ENCODE measurements around the gene GTF2A2. TPM values are rescaled to one million over a fixed set of nuclear protein-coding genes. Genes with fewer than 3 reads are reported as not detected.

GTF2A2 gene
- total and polyA plus RNA-seq, 4 donors: 11.7 to 101 (median 27.2) TPM

DNA sequence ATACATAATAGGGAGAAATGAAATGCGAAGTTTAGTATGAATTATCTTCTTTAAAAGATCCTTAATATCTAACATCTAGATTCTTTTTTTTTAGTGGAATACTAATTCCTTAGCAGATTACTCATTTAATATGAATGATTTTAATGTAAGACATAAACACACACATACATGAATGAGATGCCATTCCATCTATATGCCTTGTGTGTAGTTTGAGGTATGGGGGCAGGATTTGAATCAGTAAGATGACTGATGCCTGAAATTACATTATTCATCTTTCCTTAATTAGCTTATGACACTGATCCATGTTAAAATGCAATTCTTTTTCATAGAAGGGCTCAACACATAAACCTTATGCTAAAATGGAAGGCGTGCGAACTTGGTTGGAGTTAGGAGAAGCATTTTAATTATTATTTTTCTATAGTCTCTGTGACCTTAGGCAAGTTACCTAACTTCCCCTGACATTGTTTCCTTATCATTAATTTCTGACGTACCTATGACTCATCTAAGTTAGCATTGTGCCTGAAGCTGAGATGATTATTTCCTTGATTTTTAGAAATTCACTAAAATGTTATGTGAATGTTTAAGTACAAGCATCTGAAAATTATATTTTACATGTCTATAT, 42.6 kb upstream of the GTF2A2 start:
- H3K9ac ChIP-seq (ENCODE audit: low read depth in 1 of 2, low read length in 2 of 2): no peak overlapping the region
- no peak for DNase-seq (ENCODE audit: low spot score)
- WGBS: 81% methylated on average over 4 of the region's 4 CpGs

More for the DNA sequence above, 42.6 kb upstream of the GTF2A2 start:
- Histone ChIP-seq H3K4me1 (ENCODE audit: control insufficient read depth in 4 of 4, insufficient read depth in 4 of 4, low read length in 3 of 4) (peaks cover 0 to 4% (median 0%) of the 10 kb centered on the region in 4 donors), H3K9me3 (ENCODE audit: control insufficient read depth in 4 of 4, low read length in 3 of 4) (no peaks in the 10 kb centered on the region), H3K36me3 (ENCODE audit: control insufficient read depth in 4 of 4, insufficient read depth in 3 of 4, low read depth in 1 of 4, low read length in 3 of 4) (no peaks in the 10 kb centered on the region), H3K27ac (ENCODE audit: low read depth in 1 of 2, low read length in 2 of 2) (no peak overlapping the region), H3K27me3 (ENCODE audit: control insufficient read depth in 4 of 4, insufficient read depth in 4 of 4, low read length in 3 of 4) (no peaks in the 10 kb centered on the region), H3K4me3 (ENCODE audit: low read depth in 1 of 3, low read length in 3 of 3) (no peak overlapping the region)
- TF ChIP-seq, protein P1, sequence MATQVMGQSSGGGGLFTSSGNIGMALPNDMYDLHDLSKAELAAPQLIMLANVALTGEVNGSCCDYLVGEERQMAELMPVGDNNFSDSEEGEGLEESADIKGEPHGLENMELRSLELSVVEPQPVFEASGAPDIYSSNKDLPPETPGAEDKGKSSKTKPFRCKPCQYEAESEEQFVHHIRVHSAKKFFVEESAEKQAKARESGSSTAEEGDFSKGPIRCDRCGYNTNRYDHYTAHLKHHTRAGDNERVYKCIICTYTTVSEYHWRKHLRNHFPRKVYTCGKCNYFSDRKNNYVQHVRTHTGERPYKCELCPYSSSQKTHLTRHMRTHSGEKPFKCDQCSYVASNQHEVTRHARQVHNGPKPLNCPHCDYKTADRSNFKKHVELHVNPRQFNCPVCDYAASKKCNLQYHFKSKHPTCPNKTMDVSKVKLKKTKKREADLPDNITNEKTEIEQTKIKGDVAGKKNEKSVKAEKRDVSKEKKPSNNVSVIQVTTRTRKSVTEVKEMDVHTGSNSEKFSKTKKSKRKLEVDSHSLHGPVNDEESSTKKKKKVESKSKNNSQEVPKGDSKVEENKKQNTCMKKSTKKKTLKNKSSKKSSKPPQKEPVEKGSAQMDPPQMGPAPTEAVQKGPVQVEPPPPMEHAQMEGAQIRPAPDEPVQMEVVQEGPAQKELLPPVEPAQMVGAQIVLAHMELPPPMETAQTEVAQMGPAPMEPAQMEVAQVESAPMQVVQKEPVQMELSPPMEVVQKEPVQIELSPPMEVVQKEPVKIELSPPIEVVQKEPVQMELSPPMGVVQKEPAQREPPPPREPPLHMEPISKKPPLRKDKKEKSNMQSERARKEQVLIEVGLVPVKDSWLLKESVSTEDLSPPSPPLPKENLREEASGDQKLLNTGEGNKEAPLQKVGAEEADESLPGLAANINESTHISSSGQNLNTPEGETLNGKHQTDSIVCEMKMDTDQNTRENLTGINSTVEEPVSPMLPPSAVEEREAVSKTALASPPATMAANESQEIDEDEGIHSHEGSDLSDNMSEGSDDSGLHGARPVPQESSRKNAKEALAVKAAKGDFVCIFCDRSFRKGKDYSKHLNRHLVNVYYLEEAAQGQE (IDR thresholded peaks at IDR 0.05): no peak
- TF ChIP-seq RXRA (IDR thresholded peaks at IDR 0.05): no peak
- no peak for TF ChIP-seq FOXA1 (IDR thresholded peaks at IDR 0.05)
- TF ChIP-seq, protein P2, sequence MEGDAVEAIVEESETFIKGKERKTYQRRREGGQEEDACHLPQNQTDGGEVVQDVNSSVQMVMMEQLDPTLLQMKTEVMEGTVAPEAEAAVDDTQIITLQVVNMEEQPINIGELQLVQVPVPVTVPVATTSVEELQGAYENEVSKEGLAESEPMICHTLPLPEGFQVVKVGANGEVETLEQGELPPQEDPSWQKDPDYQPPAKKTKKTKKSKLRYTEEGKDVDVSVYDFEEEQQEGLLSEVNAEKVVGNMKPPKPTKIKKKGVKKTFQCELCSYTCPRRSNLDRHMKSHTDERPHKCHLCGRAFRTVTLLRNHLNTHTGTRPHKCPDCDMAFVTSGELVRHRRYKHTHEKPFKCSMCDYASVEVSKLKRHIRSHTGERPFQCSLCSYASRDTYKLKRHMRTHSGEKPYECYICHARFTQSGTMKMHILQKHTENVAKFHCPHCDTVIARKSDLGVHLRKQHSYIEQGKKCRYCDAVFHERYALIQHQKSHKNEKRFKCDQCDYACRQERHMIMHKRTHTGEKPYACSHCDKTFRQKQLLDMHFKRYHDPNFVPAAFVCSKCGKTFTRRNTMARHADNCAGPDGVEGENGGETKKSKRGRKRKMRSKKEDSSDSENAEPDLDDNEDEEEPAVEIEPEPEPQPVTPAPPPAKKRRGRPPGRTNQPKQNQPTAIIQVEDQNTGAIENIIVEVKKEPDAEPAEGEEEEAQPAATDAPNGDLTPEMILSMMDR (IDR thresholded peaks at IDR 0.05; ENCODE audit: low read depth, low read length, missing input control): no peak
- TF ChIP-seq, protein P3, sequence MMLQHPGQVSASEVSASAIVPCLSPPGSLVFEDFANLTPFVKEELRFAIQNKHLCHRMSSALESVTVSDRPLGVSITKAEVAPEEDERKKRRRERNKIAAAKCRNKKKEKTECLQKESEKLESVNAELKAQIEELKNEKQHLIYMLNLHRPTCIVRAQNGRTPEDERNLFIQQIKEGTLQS (IDR thresholded peaks at IDR 0.05): no peak
- no peak for TF ChIP-seq YY1 (IDR thresholded peaks at IDR 0.05)
- TF ChIP-seq, protein P4, sequence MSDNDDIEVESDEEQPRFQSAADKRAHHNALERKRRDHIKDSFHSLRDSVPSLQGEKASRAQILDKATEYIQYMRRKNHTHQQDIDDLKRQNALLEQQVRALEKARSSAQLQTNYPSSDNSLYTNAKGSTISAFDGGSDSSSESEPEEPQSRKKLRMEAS (IDR thresholded peaks at IDR 0.05): no peak
- TF ChIP-seq NR2F2 (IDR thresholded peaks at IDR 0.05): no peak
- TF ChIP-seq GABPA (IDR thresholded peaks at IDR 0.05 in 1 of 2, conservative IDR thresholded peaks at IDR 0.05 in 1 of 2): no peak
- no peak for TF ChIP-seq RAD21 (IDR thresholded peaks at IDR 0.05)
- TF ChIP-seq, protein P5, sequence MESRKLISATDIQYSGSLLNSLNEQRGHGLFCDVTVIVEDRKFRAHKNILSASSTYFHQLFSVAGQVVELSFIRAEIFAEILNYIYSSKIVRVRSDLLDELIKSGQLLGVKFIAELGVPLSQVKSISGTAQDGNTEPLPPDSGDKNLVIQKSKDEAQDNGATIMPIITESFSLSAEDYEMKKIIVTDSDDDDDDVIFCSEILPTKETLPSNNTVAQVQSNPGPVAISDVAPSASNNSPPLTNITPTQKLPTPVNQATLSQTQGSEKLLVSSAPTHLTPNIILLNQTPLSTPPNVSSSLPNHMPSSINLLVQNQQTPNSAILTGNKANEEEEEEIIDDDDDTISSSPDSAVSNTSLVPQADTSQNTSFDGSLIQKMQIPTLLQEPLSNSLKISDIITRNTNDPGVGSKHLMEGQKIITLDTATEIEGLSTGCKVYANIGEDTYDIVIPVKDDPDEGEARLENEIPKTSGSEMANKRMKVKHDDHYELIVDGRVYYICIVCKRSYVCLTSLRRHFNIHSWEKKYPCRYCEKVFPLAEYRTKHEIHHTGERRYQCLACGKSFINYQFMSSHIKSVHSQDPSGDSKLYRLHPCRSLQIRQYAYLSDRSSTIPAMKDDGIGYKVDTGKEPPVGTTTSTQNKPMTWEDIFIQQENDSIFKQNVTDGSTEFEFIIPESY (IDR thresholded peaks at IDR 0.05): no peak
- TF ChIP-seq EGR1 (IDR thresholded peaks at IDR 0.05; ENCODE audit: low read depth in 2 of 2): no peak
- no peak for TF ChIP-seq HNF4G (IDR thresholded peaks at IDR 0.05)
- no peak for TF ChIP-seq HNF4A (conservative IDR thresholded peaks at IDR 0.05)
- TF ChIP-seq SP1 (IDR thresholded peaks at IDR 0.05): no peak
- no peak for TF ChIP-seq JUND (IDR thresholded peaks at IDR 0.05)
- no peak for TF ChIP-seq FOXA2 (IDR thresholded peaks at IDR 0.05)

Measured in liver (tissue), 9 donors.